ENCODE data around the gene SPDYE1. TPM values are rescaled to one million over a fixed set of nuclear protein-coding genes. Genes with fewer than 3 reads are reported as not detected.
"Not testable (repeated sequence)": the region's sequence is repeated elsewhere in the genome, so short reads cannot be mapped to it uniquely, and the experiment has no call there.

The SPDYE1 gene
- total RNA-seq, 1 experiment from 2014 or later = not detected

GRCh38 chr7:43969586-43969985 lies 28.1 kb upstream of the SPDYE1 start:
- CTCF ChIA-PET; H3K27me3 ChIP-seq (replicated peaks; ENCODE audit: insufficient read depth, low read depth, low read length, poor library complexity); H3K36me3 ChIP-seq (ENCODE audit: insufficient read depth, low read length, poor library complexity, severe bottlenecking); H3K27ac ChIP-seq (ENCODE audit: low read depth, low read length, poor library complexity, severe bottlenecking); H3K4me1 ChIP-seq (ENCODE audit: insufficient read depth, low read length, poor library complexity, severe bottlenecking); intact Hi-C loops (cut with micrococcal nuclease; ENCODE audit: unreplicated experiment); H3K4me3 ChIP-seq (ENCODE audit: low read depth, low read length, poor library complexity, severe bottlenecking); DNase-seq (ENCODE audit: low spot score); POLR2A ChIA-PET (ENCODE audit: low non-redundant PET); BruUV-seq (replicated peaks); H3K9me3 ChIP-seq (ENCODE audit: low read depth, low read length, poor library complexity, severe bottlenecking): not testable (repeated sequence)

DNA sequence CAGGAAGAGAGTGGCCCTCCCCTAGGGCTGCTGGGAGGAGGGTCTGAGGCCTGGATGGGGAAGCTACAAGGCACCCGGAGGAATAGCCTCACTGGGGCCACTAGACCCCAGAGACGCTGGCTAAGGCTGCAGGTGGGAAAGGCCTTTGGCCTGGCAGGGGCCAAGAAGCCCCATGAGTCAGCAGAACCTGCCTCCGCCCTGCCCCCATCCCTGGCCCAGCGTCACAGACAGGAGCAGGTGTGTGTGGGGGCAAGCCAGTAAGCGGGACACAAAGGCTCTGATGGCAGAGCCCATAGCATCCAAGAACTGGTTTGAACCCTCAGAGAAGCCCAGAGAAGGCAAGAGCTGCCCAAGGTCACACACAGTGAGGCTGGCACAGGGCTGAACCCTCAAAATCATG lies 27.0 kb upstream of the SPDYE1 start:
- POLR2A ChIA-PET (ENCODE audit: low non-redundant PET); DNase-seq (ENCODE audit: low spot score); H3K4me1 ChIP-seq (ENCODE audit: insufficient read depth, low read length, poor library complexity, severe bottlenecking); H3K36me3 ChIP-seq (ENCODE audit: insufficient read depth, low read length, poor library complexity, severe bottlenecking); H3K27ac ChIP-seq (ENCODE audit: low read depth, low read length, poor library complexity, severe bottlenecking); H3K27me3 ChIP-seq (replicated peaks; ENCODE audit: insufficient read depth, low read depth, low read length, poor library complexity); BruUV-seq (replicated peaks); H3K9me3 ChIP-seq (ENCODE audit: low read depth, low read length, poor library complexity, severe bottlenecking); CTCF ChIA-PET; intact Hi-C loops (cut with micrococcal nuclease; ENCODE audit: unreplicated experiment); H3K4me3 ChIP-seq (ENCODE audit: low read depth, low read length, poor library complexity, severe bottlenecking): not testable (repeated sequence)

GRCh38 chr7:43974033-43974573 lies 23.6 kb upstream of the SPDYE1 start:
- H3K4me1 ChIP-seq (ENCODE audit: insufficient read depth, low read length, poor library complexity, severe bottlenecking); H3K27ac ChIP-seq (ENCODE audit: low read depth, low read length, poor library complexity, severe bottlenecking); H3K36me3 ChIP-seq (ENCODE audit: insufficient read depth, low read length, poor library complexity, severe bottlenecking); H3K27me3 ChIP-seq (replicated peaks; ENCODE audit: insufficient read depth, low read depth, low read length, poor library complexity); H3K4me3 ChIP-seq (ENCODE audit: low read depth, low read length, poor library complexity, severe bottlenecking); H3K9me3 ChIP-seq (ENCODE audit: low read depth, low read length, poor library complexity, severe bottlenecking); CTCF ChIA-PET; DNase-seq (ENCODE audit: low spot score); BruUV-seq (replicated peaks); POLR2A ChIA-PET (ENCODE audit: low non-redundant PET); intact Hi-C loops (cut with micrococcal nuclease; ENCODE audit: unreplicated experiment): not testable (repeated sequence)

- POLR2A ChIA-PET (ENCODE audit: low non-redundant PET); H3K27me3 ChIP-seq (replicated peaks; ENCODE audit: insufficient read depth, low read depth, low read length, poor library complexity); DNase-seq (ENCODE audit: low spot score); CTCF ChIA-PET; intact Hi-C loops (cut with micrococcal nuclease; ENCODE audit: unreplicated experiment); H3K27ac ChIP-seq (ENCODE audit: low read depth, low read length, poor library complexity, severe bottlenecking); H3K4me3 ChIP-seq (ENCODE audit: low read depth, low read length, poor library complexity, severe bottlenecking); H3K36me3 ChIP-seq (ENCODE audit: insufficient read depth, low read length, poor library complexity, severe bottlenecking); H3K9me3 ChIP-seq (ENCODE audit: low read depth, low read length, poor library complexity, severe bottlenecking); BruUV-seq (replicated peaks); H3K4me1 ChIP-seq (ENCODE audit: insufficient read depth, low read length, poor library complexity, severe bottlenecking): not testable (repeated sequence)
These were observed 22.8 kb upstream of the SPDYE1 start for GRCh38 chr7:43974725-43975482.

GRCh38 chr7:43977525-43977924 lies 20.2 kb upstream of the SPDYE1 start:
- BruUV-seq (replicated peaks) = no TSS peak
- intact Hi-C loops (cut with micrococcal nuclease; ENCODE audit: unreplicated experiment) = no loop called here
- Histone ChIP-seq H3K4me1 (ENCODE audit: insufficient read depth, low read length, poor library complexity, severe bottlenecking) (no peaks in the 10 kb centered on the region), H3K27ac (ENCODE audit: low read depth, low read length, poor library complexity, severe bottlenecking) (no peak overlapping the region), H3K9me3 (ENCODE audit: low read depth, low read length, poor library complexity, severe bottlenecking) (no peaks in the 10 kb centered on the region), H3K36me3 (ENCODE audit: insufficient read depth, low read length, poor library complexity, severe bottlenecking) (no peaks in the 10 kb centered on the region), H3K4me3 (ENCODE audit: low read depth, low read length, poor library complexity, severe bottlenecking) (no peak overlapping the region), H3K27me3 (replicated peaks; ENCODE audit: insufficient read depth, low read depth, low read length, poor library complexity) (no peaks in the 10 kb centered on the region)
- no peak for DNase-seq (ENCODE audit: low spot score)
- POLR2A ChIA-PET (ENCODE audit: low non-redundant PET) = no interaction called here
- CTCF ChIA-PET = no interaction called here
- no peak for TF ChIP-seq EZH2 (IDR thresholded peaks at IDR 0.05; ENCODE audit: borderline replicate concordance, low read depth, low read length, poor library complexity, severe bottlenecking)
- TF ChIP-seq CTCF (conservative IDR thresholded peaks at IDR 0.05; ENCODE audit: low read depth, low read length) = no peak

DNA sequence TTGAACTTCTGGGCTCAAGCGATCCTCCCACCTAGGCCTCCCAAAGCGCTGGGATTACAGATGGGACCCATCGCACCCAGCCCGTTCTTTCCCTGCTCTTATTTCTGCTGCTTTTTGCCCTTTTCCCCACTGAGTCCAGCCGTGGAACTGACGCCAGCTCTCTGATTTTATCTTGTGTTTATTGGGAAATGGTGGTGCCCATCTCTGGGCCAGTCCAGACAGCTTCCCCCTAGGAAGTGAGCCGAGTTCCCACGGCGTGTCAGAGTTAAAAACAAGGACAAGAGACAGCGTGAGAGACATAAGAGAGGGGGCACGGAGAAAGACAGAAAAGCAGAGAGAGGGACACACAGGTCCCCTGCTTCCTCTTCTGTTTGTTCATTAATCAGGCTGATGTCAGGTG lies 19.6 kb upstream of the SPDYE1 start:
- POLR2A ChIA-PET (ENCODE audit: low non-redundant PET); H3K9me3 ChIP-seq (ENCODE audit: low read depth, low read length, poor library complexity, severe bottlenecking); H3K27ac ChIP-seq (ENCODE audit: low read depth, low read length, poor library complexity, severe bottlenecking); H3K36me3 ChIP-seq (ENCODE audit: insufficient read depth, low read length, poor library complexity, severe bottlenecking); CTCF ChIA-PET; intact Hi-C loops (cut with micrococcal nuclease; ENCODE audit: unreplicated experiment); BruUV-seq (replicated peaks); H3K4me1 ChIP-seq (ENCODE audit: insufficient read depth, low read length, poor library complexity, severe bottlenecking); DNase-seq (ENCODE audit: low spot score); H3K4me3 ChIP-seq (ENCODE audit: low read depth, low read length, poor library complexity, severe bottlenecking); H3K27me3 ChIP-seq (replicated peaks; ENCODE audit: insufficient read depth, low read depth, low read length, poor library complexity): not testable (repeated sequence)

DNA sequence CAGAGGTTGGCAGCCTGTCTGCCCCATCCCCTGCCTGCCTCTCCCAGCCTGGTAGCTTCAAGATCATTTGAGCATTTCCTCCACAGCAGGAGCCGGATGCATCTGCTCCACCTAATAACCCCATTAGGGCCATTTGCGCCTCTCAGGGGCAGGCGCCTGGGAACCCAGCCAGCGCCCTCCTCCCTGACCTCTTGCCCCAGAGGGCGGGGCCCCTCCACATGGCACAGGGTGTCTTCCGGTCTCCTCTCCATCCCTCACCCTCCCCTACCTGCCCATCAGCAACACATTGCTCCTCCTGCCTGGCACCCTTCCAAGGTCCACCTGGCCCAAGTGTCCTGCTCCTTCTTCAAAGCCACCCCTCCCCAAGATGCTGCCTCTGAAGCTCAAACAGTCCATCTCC lies 14.8 kb upstream of the SPDYE1 start:
- H3K4me3 ChIP-seq (ENCODE audit: low read depth, low read length, poor library complexity, severe bottlenecking); H3K27ac ChIP-seq (ENCODE audit: low read depth, low read length, poor library complexity, severe bottlenecking); DNase-seq (ENCODE audit: low spot score); intact Hi-C loops (cut with micrococcal nuclease; ENCODE audit: unreplicated experiment); BruUV-seq (replicated peaks); POLR2A ChIA-PET (ENCODE audit: low non-redundant PET); H3K27me3 ChIP-seq (replicated peaks; ENCODE audit: insufficient read depth, low read depth, low read length, poor library complexity); H3K4me1 ChIP-seq (ENCODE audit: insufficient read depth, low read length, poor library complexity, severe bottlenecking); CTCF ChIA-PET; H3K36me3 ChIP-seq (ENCODE audit: insufficient read depth, low read length, poor library complexity, severe bottlenecking); H3K9me3 ChIP-seq (ENCODE audit: low read depth, low read length, poor library complexity, severe bottlenecking): not testable (repeated sequence)

Measured in A673 (cell line).